ENCODE measurements around the gene MORN4.
A peak's percentile ranks its signal among the peaks of the same experiment; 100 is the strongest.

The MORN4 gene

GRCh38 chr10:97632949-97633884, at the start of gene MORN4:
TSS of gene MORN4 (minus strand) at chr10:97633500. CDS start at chr10:97619653, 13,847 bp downstream.
- in situ Hi-C loops (cut with HindIII; ENCODE audit: low pct_ligation_motif_present, low sequenced_read_pairs): no loop called here
- H3K27ac ChIP-seq: peak within 1 kb of the TSS; percentile 9
- H3K4me3 ChIP-seq (ENCODE audit: low read depth, low read length): peak within 1 kb of the TSS; percentile 93
- DNase-seq: peak; percentile 89
- TF ChIP-seq CTCF (IDR thresholded peaks at IDR 0.05; ENCODE audit: low read depth, low read length, missing control alignments): no peak
- H3K36me3 ChIP-seq (replicated peaks): no peaks in the 10 kb centered on the region
- no peaks in the 10 kb centered on the region for H3K27me3 ChIP-seq (replicated peaks)

- Histone ChIP-seq H3K4me3 (ENCODE audit: low read depth, low read length) (no peak overlapping the region), H3K27me3 (replicated peaks) (no peaks in the 10 kb centered on the region), H3K27ac (no peak overlapping the region), H3K36me3 (replicated peaks) (no peaks in the 10 kb centered on the region)
- no peak for TF ChIP-seq CTCF (IDR thresholded peaks at IDR 0.05; ENCODE audit: low read depth, low read length, missing control alignments)
- in situ Hi-C loops (cut with HindIII; ENCODE audit: low pct_ligation_motif_present, low sequenced_read_pairs): no loop called here
- DNase-seq: no peak
Measured at GRCh38 chr10:97682042-97682441, 48.7 kb upstream of the MORN4 start.

- Histone ChIP-seq H3K36me3 (replicated peaks) (peaks cover 15% of the 10 kb centered on the region), H3K4me3 (ENCODE audit: low read depth, low read length) (no peak overlapping the region)
- in situ Hi-C loops (cut with HindIII; ENCODE audit: low pct_ligation_motif_present, low sequenced_read_pairs): no loop called here
Measured at GRCh38 chr10:97679594-97679993, 46.3 kb upstream of the MORN4 start.

GRCh38 chr10:97676770-97677581, 43.7 kb upstream of the MORN4 start:
- Histone ChIP-seq H3K36me3 (replicated peaks) (peaks cover 23% of the 10 kb centered on the region), H3K27ac (no peak overlapping the region)
- peak; percentile 89 for TF ChIP-seq CTCF (IDR thresholded peaks at IDR 0.05; ENCODE audit: low read depth, low read length, missing control alignments)

More at GRCh38 chr10:97679594-97679993, 46.3 kb upstream of the MORN4 start:
- Histone ChIP-seq H3K27ac (no peak overlapping the region), H3K27me3 (replicated peaks) (no peaks in the 10 kb centered on the region)
- no peak for DNase-seq
- TF ChIP-seq CTCF (IDR thresholded peaks at IDR 0.05; ENCODE audit: low read depth, low read length, missing control alignments): no peak

GRCh38 chr10:97675222-97675621, 41.9 kb upstream of the MORN4 start:
- in situ Hi-C loops (cut with HindIII; ENCODE audit: low pct_ligation_motif_present, low sequenced_read_pairs): no loop called here
- no peak for TF ChIP-seq CTCF (IDR thresholded peaks at IDR 0.05; ENCODE audit: low read depth, low read length, missing control alignments)
- no peak overlapping the region for H3K4me3 ChIP-seq (ENCODE audit: low read depth, low read length)
- H3K27ac ChIP-seq: no peak overlapping the region
- no peaks in the 10 kb centered on the region for H3K27me3 ChIP-seq (replicated peaks)
- peaks cover 32% of the 10 kb centered on the region for H3K36me3 ChIP-seq (replicated peaks)
- no peak for DNase-seq

More at GRCh38 chr10:97676770-97677581, 43.7 kb upstream of the MORN4 start:
- in situ Hi-C loops (cut with HindIII; ENCODE audit: low pct_ligation_motif_present, low sequenced_read_pairs): no loop called here
- no peak for DNase-seq
- H3K27me3 ChIP-seq (replicated peaks): no peaks in the 10 kb centered on the region
- no peak overlapping the region for H3K4me3 ChIP-seq (ENCODE audit: low read depth, low read length)
